Stimulated activated naive B cell treated with anti-CD40 and anti-IgM and Interleukin-4, amounts not matched to agents 10 μg/mL and 1 μg/mL and 100 μg/mL, for 72 hours (primary cell): ENCODE data around the gene GPATCH2L.
A peak's percentile ranks its signal among the peaks of the same experiment; 100 is the strongest.

Experiments
- ATAC-seq, 2 donors: fragments of 150-1000 bp; cut with Tn5 transposase; replicated peaks; 2 replicates each; pipeline ENCODE4 v1.10.0; 2021; ENCODE audit warnings: moderate library complexity in 1 of 2
- DNase-seq: peaks from one replicate; pipeline ENCODE4 v3.0.0; 2021
- H3K27ac Mint-ChIP-seq: one replicate; pipeline ENCODE4 v1.8.0; 2022; ENCODE audit warnings: mild to moderate bottlenecking, mixed read lengths
- H3K27me3 Mint-ChIP-seq, 2 donors: one replicate each; pipeline ENCODE4 v1.8.0; 2022; ENCODE audit warnings: mixed read lengths in 2 of 2
- H3K36me3 Mint-ChIP-seq, 2 donors: one replicate each; pipeline ENCODE4 v1.8.0; 2022; ENCODE audit warnings: mixed read lengths in 2 of 2, mild to moderate bottlenecking in 1 of 2
- H3K4me1 Mint-ChIP-seq, 2 donors: one replicate each; pipeline ENCODE4 v1.8.0; 2022; ENCODE audit warnings: mixed read lengths in 2 of 2, mild to moderate bottlenecking in 1 of 2
- H3K4me3 Mint-ChIP-seq, 2 donors: one replicate each; pipeline ENCODE4 v1.8.0; 2022; ENCODE audit warnings: mild to moderate bottlenecking in 2 of 2, mixed read lengths in 2 of 2, moderate library complexity in 1 of 2
- H3K9me3 Mint-ChIP-seq, 2 donors: one replicate each; pipeline ENCODE4 v1.8.0; 2022; ENCODE audit warnings: mixed read lengths in 2 of 2, mild to moderate bottlenecking in 1 of 2

The GPATCH2L gene

GRCh38 chr14:76151398-76152332 lies at the start of gene GPATCH2L:
Gene GPATCH2L (plus strand): TSS chr14:76151922. CDS start chr14:76154364, 2,442 bp downstream.
- Mint-ChIP-seq H3K27me3 (no peaks in the 10 kb centered on the region), H3K36me3 (peaks cover 15 to 40% of the 10 kb centered on the region in 2 donors), H3K9me3 (no peaks in the 10 kb centered on the region), H3K27ac (peak within 1 kb of the TSS; percentile 98), H3K4me3 (peak within 1 kb of the TSS; percentile 91 to 94), H3K4me1 (peaks cover 28 to 41% of the 10 kb centered on the region in 2 donors)
- DNase-seq = peak; percentile 94
- peak; percentile 92 to 94 for ATAC-seq

- Mint-ChIP-seq H3K27me3 (peaks cover 18 to 39% of the 10 kb centered on the region in 2 donors), H3K4me3 (no peak overlapping the region), H3K27ac (no peak overlapping the region)
These were observed 46.8 kb upstream of the GPATCH2L start for GRCh38 chr14:76104802-76105355.

GRCh38 chr14:76106188-76106587 lies 45.5 kb upstream of the GPATCH2L start:
- DNase-seq (no peak), ATAC-seq (no peak)
- Mint-ChIP-seq H3K27ac (no peak overlapping the region), H3K36me3 (no peaks in the 10 kb centered on the region), H3K4me1 (no peaks in the 10 kb centered on the region), H3K9me3 (peaks cover 1 to 9% of the 10 kb centered on the region in 2 donors), H3K4me3 (no peak overlapping the region), H3K27me3 (peaks cover 20 to 37% of the 10 kb centered on the region in 2 donors)

More at GRCh38 chr14:76104802-76105355, 46.8 kb upstream of the GPATCH2L start:
- ATAC-seq (no peak), DNase-seq (no peak)
- Mint-ChIP-seq H3K4me1 (no peaks in the 10 kb centered on the region), H3K36me3 (no peaks in the 10 kb centered on the region), H3K9me3 (peaks cover under 1 to 9% of the 10 kb centered on the region in 2 donors)

- DNase-seq = no peak
- no peaks in the 10 kb centered on the region for H3K4me1 Mint-ChIP-seq
- peaks cover 1 to 9% of the 10 kb centered on the region in 2 donors for H3K9me3 Mint-ChIP-seq
- H3K4me3 Mint-ChIP-seq = no peak overlapping the region
- no peak overlapping the region for H3K27ac Mint-ChIP-seq
- no peak for ATAC-seq
- peaks cover 29 to 47% of the 10 kb centered on the region in 2 donors for H3K27me3 Mint-ChIP-seq
- no peaks in the 10 kb centered on the region for H3K36me3 Mint-ChIP-seq
These were observed 42.4 kb upstream of the GPATCH2L start for GRCh38 chr14:76109087-76109880.

- Mint-ChIP-seq H3K27ac (no peak overlapping the region), H3K4me3 (no peak overlapping the region), H3K9me3 (peaks cover 1 to 9% of the 10 kb centered on the region in 2 donors), H3K4me1 (no peaks in the 10 kb centered on the region), H3K27me3 (peaks cover 36 to 56% of the 10 kb centered on the region in 2 donors), H3K36me3 (no peaks in the 10 kb centered on the region)
- ATAC-seq (no peak), DNase-seq (no peak)
These were observed 38.7 kb upstream of the GPATCH2L start for GRCh38 chr14:76112889-76113624.

GRCh38 chr14:76113691-76114090 lies 38.0 kb upstream of the GPATCH2L start:
- H3K27me3 Mint-ChIP-seq = peaks cover 31 to 54% of the 10 kb centered on the region in 2 donors
- ATAC-seq = no peak
- H3K9me3 Mint-ChIP-seq = peaks cover 1 to 5% of the 10 kb centered on the region in 2 donors

GRCh38 chr14:76115010-76115422 lies 36.7 kb upstream of the GPATCH2L start:
- no peaks in the 10 kb centered on the region for H3K4me1 Mint-ChIP-seq
- H3K27me3 Mint-ChIP-seq = peaks cover 28 to 46% of the 10 kb centered on the region in 2 donors
- H3K9me3 Mint-ChIP-seq = no peaks in the 10 kb centered on the region
- DNase-seq = no peak
- no peaks in the 10 kb centered on the region for H3K36me3 Mint-ChIP-seq
- ATAC-seq = no peak
- no peak overlapping the region for H3K4me3 Mint-ChIP-seq
- no peak overlapping the region for H3K27ac Mint-ChIP-seq

More at GRCh38 chr14:76113691-76114090, 38.0 kb upstream of the GPATCH2L start:
- Mint-ChIP-seq H3K36me3 (no peaks in the 10 kb centered on the region), H3K27ac (no peak overlapping the region), H3K4me1 (no peaks in the 10 kb centered on the region), H3K4me3 (no peak overlapping the region)
- no peak for DNase-seq

GRCh38 chr14:76117789-76118484 lies 33.8 kb upstream of the GPATCH2L start:
- no peak for ATAC-seq
- H3K9me3 Mint-ChIP-seq = no peaks in the 10 kb centered on the region
- H3K27me3 Mint-ChIP-seq = peaks cover 21 to 37% of the 10 kb centered on the region in 2 donors
- no peaks in the 10 kb centered on the region for H3K36me3 Mint-ChIP-seq
- no peak overlapping the region for H3K27ac Mint-ChIP-seq
- no peak for DNase-seq
- H3K4me1 Mint-ChIP-seq = no peaks in the 10 kb centered on the region
- no peak overlapping the region for H3K4me3 Mint-ChIP-seq

- no peaks in the 10 kb centered on the region for H3K36me3 Mint-ChIP-seq
These were observed 33.1 kb upstream of the GPATCH2L start for GRCh38 chr14:76118594-76118993.

GRCh38 chr14:76121089-76121748 lies 30.5 kb upstream of the GPATCH2L start:
- H3K36me3 Mint-ChIP-seq = no peaks in the 10 kb centered on the region
- peaks cover 0 to 1% of the 10 kb centered on the region in 2 donors for H3K9me3 Mint-ChIP-seq
- H3K27me3 Mint-ChIP-seq = peaks cover 15 to 25% of the 10 kb centered on the region in 2 donors
- H3K4me1 Mint-ChIP-seq = no peaks in the 10 kb centered on the region
- H3K4me3 Mint-ChIP-seq = no peak overlapping the region
- ATAC-seq (no peak), DNase-seq (no peak)
- no peak overlapping the region for H3K27ac Mint-ChIP-seq

More at GRCh38 chr14:76118594-76118993, 33.1 kb upstream of the GPATCH2L start:
- no peak overlapping the region for H3K27ac Mint-ChIP-seq
- no peak for ATAC-seq
- H3K27me3 Mint-ChIP-seq = peaks cover 21 to 34% of the 10 kb centered on the region in 2 donors
- H3K9me3 Mint-ChIP-seq = no peaks in the 10 kb centered on the region
- no peaks in the 10 kb centered on the region for H3K4me1 Mint-ChIP-seq
- no peak for DNase-seq
- H3K4me3 Mint-ChIP-seq = no peak overlapping the region

GRCh38 chr14:76123426-76124225 lies 28.1 kb upstream of the GPATCH2L start:
- no peak overlapping the region for H3K4me3 Mint-ChIP-seq

GRCh38 chr14:76125511-76125910 lies 26.2 kb upstream of the GPATCH2L start:
- peaks cover 35 to 49% of the 10 kb centered on the region in 2 donors for H3K27me3 Mint-ChIP-seq
- no peak for ATAC-seq

More at GRCh38 chr14:76123426-76124225, 28.1 kb upstream of the GPATCH2L start:
- no peaks in the 10 kb centered on the region for H3K4me1 Mint-ChIP-seq
- no peak overlapping the region for H3K27ac Mint-ChIP-seq
- peaks cover 28 to 34% of the 10 kb centered on the region in 2 donors for H3K27me3 Mint-ChIP-seq
- DNase-seq = no peak
- no peak for ATAC-seq
- H3K36me3 Mint-ChIP-seq = no peaks in the 10 kb centered on the region
- H3K9me3 Mint-ChIP-seq = peaks cover 0 to 5% of the 10 kb centered on the region in 2 donors

More at GRCh38 chr14:76125511-76125910, 26.2 kb upstream of the GPATCH2L start:
- no peak overlapping the region for H3K27ac Mint-ChIP-seq
- DNase-seq = no peak
- no peaks in the 10 kb centered on the region for H3K36me3 Mint-ChIP-seq
- peaks cover 0 to 5% of the 10 kb centered on the region in 2 donors for H3K9me3 Mint-ChIP-seq
- no peak overlapping the region for H3K4me3 Mint-ChIP-seq
- no peaks in the 10 kb centered on the region for H3K4me1 Mint-ChIP-seq
